ENCODE results near the gene CD320.
"Not testable (repeated sequence)": the region's sequence is repeated elsewhere in the genome, so short reads cannot be mapped to it uniquely, and the experiment has no call there.

Gene CD320

GRCh38 chr19:8308891-8309291, 733 bp upstream of the CD320 start:
- H3K27ac ChIP-seq = peak overlapping the region; percentile 91

DNA sequence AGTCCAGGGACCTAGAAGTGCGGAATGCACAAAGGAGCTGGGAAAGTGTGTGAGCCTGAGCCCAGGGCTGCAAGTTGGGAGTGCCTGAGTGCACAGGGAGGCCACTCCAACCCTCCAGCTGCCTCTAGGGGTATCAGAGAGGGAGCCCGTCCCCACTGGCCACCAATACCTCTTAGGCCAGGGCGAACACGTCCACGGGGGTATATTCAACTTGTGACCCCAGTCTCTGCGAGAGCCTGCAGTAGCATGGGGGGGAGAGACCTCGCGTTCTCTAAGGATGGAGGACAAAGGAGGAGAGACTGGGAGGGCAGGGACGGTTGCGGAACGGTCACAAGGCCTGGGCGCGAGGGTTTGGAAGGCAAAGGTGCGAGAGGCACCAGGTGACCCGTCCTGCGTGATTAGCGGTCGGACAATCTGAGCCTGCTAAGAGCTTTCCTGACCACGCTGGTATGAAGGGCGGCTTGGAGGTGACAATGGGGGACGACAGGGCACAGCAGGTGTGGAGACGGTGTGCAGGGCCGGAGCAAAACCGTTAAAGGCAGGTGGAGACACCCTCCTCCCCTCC, 676 bp downstream of the CD320 start:
- H3K27ac ChIP-seq = peak overlapping the region; percentile 91
- TF ChIP-seq ZFX (IDR thresholded peaks at IDR 0.05) (no peak), CTCF (conservative IDR thresholded peaks at IDR 0.05) (no peak)

More at GRCh38 chr19:8308891-8309291, 733 bp upstream of the CD320 start:
- TF ChIP-seq ZFX (IDR thresholded peaks at IDR 0.05) (no peak), CTCF (conservative IDR thresholded peaks at IDR 0.05) (no peak)

DNA sequence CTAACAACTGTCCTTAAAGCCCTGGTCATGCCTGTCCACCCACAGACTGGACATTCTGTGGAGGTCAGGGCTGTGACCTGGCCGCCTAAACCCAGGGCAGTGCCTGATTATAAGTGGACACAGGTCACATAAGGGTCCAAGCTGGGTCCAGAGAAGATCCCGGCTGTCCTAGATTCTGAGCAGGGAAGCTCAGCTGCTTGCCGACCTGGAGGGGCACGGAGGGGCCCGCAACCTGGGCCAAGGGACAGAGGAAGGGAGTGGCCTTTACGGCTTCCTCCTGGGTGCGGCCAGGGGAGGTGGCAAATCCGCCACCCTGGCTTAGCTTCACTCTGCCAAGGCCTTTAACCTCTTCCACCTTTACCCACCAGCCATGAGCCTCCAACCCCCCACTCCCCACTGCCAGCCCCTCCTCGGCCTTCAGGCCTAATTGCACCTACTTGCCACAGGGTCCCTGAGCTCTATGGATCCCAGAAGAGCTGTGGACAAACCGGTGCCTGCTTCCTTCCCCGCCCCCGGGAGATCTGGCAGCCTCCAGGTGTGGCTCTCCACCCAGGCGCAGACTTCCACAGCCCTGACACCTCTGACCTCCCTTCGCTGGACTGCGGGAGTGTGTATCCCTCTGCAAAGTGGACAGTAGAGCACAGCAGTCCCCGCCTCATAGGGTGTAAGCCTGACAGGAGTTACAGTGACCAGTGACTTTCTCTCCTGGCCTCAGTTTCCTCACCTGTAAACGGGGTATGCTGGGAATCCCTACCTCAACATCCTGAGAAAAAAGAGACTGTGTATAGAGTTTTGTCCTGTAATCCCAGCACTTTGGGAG, 1.7 kb downstream of the CD320 start:
- peak overlapping the region; percentile 91 for H3K27ac ChIP-seq

DNA sequence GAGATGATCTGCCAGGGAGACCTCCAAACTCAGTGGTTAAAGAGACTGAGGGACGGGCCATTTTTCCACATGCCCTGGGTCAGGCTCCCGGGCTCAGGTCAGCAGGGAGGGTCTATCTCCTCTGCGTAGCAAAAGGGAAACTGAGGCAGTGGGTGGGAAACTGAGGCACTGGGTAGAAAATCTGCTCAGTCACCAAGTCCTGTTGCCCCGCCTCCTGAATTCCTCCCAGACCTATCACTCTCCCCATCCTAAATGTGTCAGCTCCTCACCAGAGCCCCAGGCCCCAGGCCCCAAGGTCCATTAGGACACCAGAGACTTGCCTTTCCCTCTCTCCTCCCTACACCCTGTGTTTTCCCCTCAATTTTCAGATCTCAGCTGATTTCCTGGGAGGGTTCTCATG, 2.4 kb downstream of the CD320 start:
- TF ChIP-seq CTCF (conservative IDR thresholded peaks at IDR 0.05) (no peak), ZFX (IDR thresholded peaks at IDR 0.05) (no peak)
- peak overlapping the region; percentile 91 for H3K27ac ChIP-seq

More for the DNA sequence above, 1.7 kb downstream of the CD320 start:
- no peak for TF ChIP-seq CTCF (conservative IDR thresholded peaks at IDR 0.05)
- no peak for TF ChIP-seq ZFX (IDR thresholded peaks at IDR 0.05)

DNA sequence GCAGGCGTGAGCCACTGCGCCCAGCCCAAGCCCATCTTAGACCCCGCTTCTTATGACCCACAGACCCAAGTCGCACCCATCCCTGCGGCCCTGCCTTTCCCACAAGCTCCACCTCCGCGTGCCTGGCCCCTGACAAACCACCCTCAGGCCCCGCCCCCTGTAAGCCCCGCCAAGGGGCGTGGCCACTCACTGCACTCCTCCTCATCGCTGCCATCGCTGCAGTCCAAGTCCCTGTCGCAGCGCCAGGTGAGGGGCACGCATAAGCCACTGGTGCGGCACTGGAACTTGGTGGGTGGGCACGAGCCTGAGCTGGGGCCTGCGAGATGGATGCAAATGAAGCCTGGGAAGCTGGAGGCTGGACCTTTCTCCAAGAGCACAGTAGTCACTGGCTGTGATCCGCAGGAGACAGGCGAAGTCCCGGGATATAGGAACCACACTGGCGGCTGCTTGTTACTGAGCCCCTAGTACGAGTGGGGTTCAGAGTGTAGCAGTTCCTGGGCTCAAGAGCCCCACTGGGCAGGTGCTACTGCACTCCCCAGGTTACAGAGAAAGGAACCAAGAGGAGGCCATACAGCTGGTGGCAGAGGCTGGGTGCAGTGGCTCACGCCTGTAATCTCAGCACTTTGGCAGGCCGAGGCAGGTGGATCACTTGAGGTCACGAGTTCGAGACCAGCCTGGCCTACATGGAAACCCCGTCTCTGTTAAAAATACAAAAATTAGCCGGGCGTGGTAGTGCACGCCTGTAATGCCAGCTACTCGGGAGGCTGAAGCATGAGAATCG, 3.1 kb downstream of the CD320 start:
- no peak for TF ChIP-seq ZFX (IDR thresholded peaks at IDR 0.05)
- TF ChIP-seq CTCF (conservative IDR thresholded peaks at IDR 0.05) = no peak
- H3K27ac ChIP-seq = no peak overlapping the region

GRCh38 chr19:8302734-8303133, 5.4 kb downstream of the CD320 start:
- TF ChIP-seq CTCF (conservative IDR thresholded peaks at IDR 0.05) = no peak
- TF ChIP-seq ZFX (IDR thresholded peaks at IDR 0.05) = no peak
- H3K27ac ChIP-seq = no peak overlapping the region

- no peak for TF ChIP-seq ZFX (IDR thresholded peaks at IDR 0.05)
- no peak overlapping the region for H3K27ac ChIP-seq
These were observed 5.8 kb downstream of the CD320 start for GRCh38 chr19:8302357-8302691.

DNA sequence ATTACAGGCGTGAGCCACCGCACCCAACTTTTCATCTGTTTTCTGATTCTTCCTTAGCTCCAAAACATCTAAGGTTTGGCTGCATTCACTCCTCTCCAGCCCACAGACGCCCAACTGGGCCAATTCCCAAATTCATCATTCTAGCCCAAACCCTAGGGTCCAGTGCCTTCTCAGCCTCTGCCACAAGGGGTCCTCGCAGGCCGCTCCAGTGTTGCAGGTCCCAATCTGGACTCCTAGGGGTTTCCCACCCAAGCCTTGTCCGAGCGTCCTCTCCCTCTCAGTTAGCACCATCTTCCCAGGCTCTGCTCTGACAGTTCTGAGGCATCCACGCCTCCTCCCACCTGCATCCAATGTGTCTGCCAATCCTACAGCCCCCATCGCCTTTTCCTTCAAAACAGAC, 16.8 kb downstream of the CD320 start:
- H3K27ac ChIP-seq = not testable (repeated sequence)

DNA sequence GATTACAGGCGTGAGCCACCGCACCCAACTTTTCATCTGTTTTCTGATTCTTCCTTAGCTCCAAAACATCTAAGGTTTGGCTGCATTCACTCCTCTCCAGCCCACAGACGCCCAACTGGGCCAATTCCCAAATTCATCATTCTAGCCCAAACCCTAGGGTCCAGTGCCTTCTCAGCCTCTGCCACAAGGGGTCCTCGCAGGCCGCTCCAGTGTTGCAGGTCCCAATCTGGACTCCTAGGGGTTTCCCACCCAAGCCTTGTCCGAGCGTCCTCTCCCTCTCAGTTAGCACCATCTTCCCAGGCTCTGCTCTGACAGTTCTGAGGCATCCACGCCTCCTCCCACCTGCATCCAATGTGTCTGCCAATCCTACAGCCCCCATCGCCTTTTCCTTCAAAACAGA, 31.6 kb downstream of the CD320 start:
- not testable (repeated sequence) for H3K27ac ChIP-seq
